Putamen (tissue), 1 donor: ENCODE results near the gene GRIA4.

Source experiments
- DNase-seq: peaks from one replicate; pipeline ENCODE4 v3.0.0-alpha.2; 2016; ENCODE audit warnings: low spot score

Gene GRIA4

DNA sequence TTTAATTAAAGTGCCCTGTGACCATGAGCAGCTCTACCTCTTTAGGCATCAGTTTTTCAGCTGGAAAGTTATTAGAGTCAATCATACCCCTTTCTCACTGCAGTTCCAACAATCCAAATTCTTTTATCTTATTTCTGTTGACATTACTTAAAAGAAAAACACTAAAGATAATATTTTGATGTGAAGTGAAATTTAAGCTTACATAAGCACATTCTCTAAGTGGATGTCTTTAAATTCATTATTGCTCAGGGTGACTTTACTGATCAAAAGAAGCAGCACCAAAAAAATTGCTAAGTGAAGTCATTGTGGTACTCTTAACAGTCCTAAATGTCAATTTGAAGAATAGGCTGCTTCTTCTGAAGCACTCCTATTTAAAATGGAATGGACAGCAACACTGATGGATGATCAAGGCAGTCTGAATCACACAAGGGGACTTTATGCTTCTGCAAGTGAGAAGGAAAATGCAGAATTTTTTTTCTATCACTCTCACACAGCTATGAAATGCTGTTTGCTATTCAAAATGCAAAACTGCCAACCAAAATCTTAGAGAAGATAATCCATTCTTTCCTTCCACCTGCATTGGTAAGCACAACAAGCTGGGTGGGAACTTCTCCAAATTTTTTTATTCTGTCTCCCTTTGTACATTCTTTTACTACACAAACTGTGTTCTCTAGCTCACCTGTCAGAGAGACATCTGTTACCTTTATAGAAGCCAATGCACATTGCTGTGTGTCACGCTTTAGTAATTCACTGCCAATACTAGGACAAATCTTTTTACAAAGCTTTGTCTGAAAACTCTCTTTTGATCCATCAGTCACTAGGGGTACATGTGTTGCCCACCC is 179.9 kb downstream of the GRIA4 start:
- DNase-seq = no peak

DNA sequence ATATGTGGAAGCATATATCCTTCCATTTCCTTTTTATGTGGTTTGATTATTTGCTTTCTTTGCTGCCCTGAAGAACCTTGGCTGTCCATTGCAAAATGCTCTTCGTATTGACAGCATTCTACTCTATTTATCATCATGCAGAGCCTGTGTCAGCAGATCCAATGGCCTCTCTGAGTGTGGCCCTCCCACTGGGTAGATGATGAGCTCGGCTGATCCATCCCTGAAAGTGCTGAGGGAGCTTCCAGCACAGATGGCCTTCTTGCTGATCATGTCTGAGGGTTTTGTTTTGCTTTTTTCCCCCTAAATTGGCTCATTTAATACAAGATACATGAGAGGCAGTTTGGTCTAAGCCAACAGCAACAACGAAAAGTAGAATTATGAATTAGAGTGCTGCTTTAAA is 181.0 kb downstream of the GRIA4 start:
- DNase-seq = no peak

GRCh38 chr11:105793092-105793491 is 183.2 kb downstream of the GRIA4 start:
- DNase-seq = no peak

DNA sequence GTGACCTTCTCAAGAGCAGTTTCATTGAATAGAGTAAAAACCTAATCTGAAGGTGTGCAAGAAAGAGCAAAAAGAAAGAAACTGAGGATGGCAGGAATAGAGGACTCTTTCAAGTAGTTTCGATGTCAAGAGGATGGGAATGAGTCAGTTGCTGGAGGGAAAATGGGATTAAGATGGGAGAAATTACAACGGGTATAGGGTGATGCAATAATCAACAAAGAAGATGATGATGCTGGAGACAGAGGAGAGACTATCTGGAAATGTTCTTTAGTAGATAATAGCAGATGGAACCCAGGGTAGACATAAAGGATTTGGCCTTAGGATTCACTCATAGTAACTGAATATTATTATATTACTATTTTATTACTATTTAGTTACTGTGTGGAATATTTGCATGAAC is 189.4 kb downstream of the GRIA4 start:
- no peak for DNase-seq

GRCh38 chr11:105799728-105800462 is 190.0 kb downstream of the GRIA4 start:
- no peak for DNase-seq

DNA sequence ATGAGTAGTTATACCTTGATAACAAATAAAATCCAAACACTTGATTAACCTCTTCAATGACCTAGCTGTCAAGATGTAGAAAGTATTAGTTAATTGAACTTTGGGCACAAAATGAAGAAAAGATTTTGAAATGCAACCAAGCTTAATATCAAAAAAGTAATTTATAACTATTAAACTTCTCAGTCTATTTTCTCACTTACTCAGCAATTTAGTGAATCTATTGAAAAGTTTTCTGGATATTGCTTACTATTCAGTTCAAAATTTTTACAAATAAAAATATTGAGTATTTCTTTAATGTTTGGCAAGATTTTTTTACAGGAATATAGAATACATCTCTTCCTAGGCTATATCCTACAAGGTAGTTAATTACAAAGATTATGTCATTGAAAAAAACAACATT is 192.5 kb downstream of the GRIA4 start:
- DNase-seq = no peak

- no peak for DNase-seq
Observed at GRCh38 chr11:105811242-105811641, 201.4 kb downstream of the GRIA4 start.

DNA sequence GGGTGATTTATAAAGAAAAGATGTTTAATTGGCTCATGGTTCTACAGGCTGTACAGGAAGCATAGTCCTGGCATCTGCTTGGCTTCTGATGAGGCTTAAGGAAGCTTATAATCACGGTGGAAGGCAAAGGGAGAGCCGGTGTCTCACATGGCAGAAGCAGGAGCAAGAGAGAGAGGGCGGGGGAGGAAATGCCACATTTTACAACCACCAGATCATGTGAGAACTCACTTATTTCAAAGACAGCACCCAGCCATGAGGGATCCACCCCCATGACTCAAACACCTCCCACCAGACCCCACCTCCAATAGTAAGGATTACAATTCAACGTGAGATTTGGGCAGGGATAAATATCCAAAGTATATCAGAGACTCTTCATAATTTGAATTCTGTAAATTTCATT is 211.5 kb downstream of the GRIA4 start:
- peak; percentile 35 for DNase-seq

DNA sequence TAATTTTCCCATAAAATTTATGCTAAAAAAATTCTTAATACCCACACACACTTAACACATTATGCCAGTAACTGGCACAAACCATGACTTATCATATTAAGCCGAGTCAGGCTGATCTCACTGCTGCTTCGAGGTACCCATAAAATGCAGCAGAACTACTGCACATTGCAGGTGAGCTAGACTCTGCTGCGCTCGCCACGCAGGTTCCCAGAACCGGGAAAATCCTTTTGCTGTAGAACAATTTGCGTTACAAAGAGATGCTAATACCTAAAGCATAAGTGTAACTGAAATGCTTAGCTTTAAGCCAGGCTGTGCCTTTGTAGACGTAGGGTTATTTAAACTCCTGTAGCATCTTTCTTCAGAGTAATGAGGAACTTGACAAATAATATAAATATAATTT is 211.9 kb downstream of the GRIA4 start:
- DNase-seq = peak; percentile 16

GRCh38 chr11:105823495-105824033 is 213.7 kb downstream of the GRIA4 start:
- no peak for DNase-seq

GRCh38 chr11:105824457-105825013 is 214.7 kb downstream of the GRIA4 start:
- no peak for DNase-seq

DNA sequence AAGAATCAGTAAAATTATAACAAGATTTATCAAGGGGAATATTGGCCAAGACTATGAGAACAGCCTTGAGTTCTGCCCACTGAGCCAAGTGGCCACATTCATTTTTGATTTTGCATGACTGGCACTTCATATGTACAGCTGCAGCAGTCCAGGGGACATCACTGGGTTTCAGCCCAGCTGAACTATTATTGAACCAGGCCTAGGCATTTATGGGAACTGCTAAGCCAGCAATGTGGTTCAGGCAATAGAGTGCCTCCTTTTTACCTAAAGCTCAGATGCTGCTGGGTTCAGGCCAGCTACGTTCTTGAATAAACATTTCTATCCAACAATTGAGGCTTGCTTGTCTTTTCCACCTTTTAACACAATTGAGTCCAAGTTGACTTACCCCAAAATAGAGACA is 215.3 kb downstream of the GRIA4 start:
- no peak for DNase-seq

GRCh38 chr11:105827906-105828305 is 218.0 kb downstream of the GRIA4 start:
- no peak for DNase-seq

GRCh38 chr11:105829084-105829483 is 219.2 kb downstream of the GRIA4 start:
- no peak for DNase-seq

DNA sequence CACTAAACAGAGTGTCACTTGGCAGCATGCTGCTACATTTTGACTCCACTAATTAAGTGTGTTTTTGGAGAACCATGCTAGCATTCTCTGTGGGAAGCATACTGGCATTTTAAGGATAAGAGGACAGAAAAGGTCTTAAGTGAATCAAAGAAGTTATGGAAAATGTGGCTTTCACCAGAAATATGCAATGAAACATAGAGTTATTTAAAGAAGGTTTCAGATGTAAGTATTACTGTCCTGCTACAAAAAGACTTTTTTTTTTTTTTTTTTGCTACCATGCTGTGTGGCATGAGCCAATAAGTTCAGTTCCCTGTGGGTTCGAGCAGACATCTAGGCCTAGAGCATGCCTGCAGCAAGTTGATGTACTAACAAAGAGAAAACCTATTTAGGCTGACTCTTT is 224.6 kb downstream of the GRIA4 start:
- DNase-seq = no peak

DNA sequence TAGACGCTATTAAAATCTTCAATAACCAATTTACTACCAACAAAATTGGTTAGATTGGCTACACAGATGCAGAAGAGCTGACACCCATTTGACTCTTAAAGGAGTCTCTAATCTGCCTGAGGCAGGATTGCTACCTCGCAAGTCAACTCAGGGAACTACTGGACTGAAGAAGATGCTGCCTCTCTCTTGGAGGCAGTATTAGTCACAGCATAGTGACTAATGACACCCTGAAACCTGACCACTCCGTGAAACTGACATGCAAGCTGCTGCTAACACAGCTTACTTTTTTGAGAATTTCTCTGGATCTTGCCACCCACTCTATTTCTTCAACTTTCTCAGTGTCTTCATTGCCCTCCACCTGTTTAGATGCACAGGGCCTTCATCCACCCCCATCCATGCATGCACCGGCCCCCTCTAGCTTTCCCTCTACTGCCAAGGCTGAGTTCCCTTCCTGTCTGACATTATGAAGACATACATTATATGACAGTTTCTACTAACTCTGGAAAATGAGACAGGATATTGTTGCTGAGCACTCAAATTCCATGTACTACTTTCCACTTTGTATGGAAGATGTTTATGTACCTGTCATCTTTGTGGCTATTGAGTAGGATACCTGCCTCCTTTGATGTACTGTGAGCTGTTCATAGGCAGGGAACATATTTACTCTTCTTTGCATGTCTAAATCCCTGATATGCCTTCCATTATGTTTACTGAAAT is 229.0 kb downstream of the GRIA4 start:
- no peak for DNase-seq

DNA sequence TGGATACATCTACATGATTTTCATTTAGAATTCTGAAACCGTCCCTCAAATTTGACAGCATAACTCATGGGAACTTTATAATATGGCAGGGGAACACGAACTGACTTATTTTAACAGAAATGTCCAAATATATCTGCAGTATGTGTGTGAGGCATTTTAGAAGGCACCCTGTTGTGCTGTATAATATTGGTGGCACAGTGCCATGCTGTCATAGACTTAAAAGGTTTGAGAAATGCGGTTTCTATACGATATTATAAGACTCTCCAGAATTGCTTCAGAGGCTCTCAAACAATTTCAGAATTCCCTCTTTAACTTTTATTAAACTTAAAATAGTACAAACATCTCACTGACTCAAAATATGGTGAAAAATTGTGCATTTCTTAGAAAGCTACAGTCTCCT is 230.5 kb downstream of the GRIA4 start:
- no peak for DNase-seq

- no peak for DNase-seq
Observed at GRCh38 chr11:105852403-105852802, 242.5 kb downstream of the GRIA4 start.

- no peak for DNase-seq
Observed at GRCh38 chr11:105854269-105854668, 244.4 kb downstream of the GRIA4 start.

- DNase-seq = no peak
Observed at GRCh38 chr11:105856954-105857353, 247.1 kb downstream of the GRIA4 start.

GRCh38 chr11:105857728-105858127 is 247.9 kb downstream of the GRIA4 start:
- no peak for DNase-seq

GRCh38 chr11:105858841-105859240 is 249.0 kb downstream of the GRIA4 start:
- DNase-seq = no peak
